Effector memory CD8-positive, alpha-beta T cell (primary cell): ENCODE results near the gene RIN2.
"Not testable (repeated sequence)": the region's sequence is repeated elsewhere in the genome, so short reads cannot be mapped to it uniquely, and the experiment has no call there.

Experiments
- ATAC-seq: fragments of 150-1000 bp; cut with Tn5 transposase; replicated peaks from 2 replicates; pipeline ENCODE4 v1.10.0; 2021; ENCODE audit warnings: mild to moderate bottlenecking, moderate library complexity
- DNase-seq, 3 experiments: peaks; one replicate each; pipeline ENCODE4 v3.0.0; 2021
- H3K27ac Mint-ChIP-seq, 2 donors: one replicate each; pipeline ENCODE4 v1.8.0; 2022; ENCODE audit warnings: mild to moderate bottlenecking in 2 of 2, mixed read lengths in 2 of 2, moderate library complexity in 2 of 2
- H3K27me3 Mint-ChIP-seq, 2 donors: one replicate each; pipeline ENCODE4 v1.8.0; 2022; ENCODE audit warnings: mixed read lengths in 2 of 2
- H3K36me3 Mint-ChIP-seq: one replicate; pipeline ENCODE4 v1.8.0; 2022; ENCODE audit warnings: mild to moderate bottlenecking, moderate library complexity, mixed read lengths; ENCODE audit not compliant: insufficient read depth
- H3K4me1 Mint-ChIP-seq, 2 donors: one replicate each; pipeline ENCODE4 v1.8.0; 2022; ENCODE audit warnings: low read depth in 2 of 2, mixed read lengths in 2 of 2
- H3K4me3 Mint-ChIP-seq, 2 donors: one replicate each; pipeline ENCODE4 v1.8.0; 2022; ENCODE audit warnings: mild to moderate bottlenecking in 2 of 2, mixed read lengths in 2 of 2, moderate library complexity in 2 of 2
- H3K9me3 Mint-ChIP-seq, 2 donors: one replicate each; pipeline ENCODE4 v1.8.0; 2022; ENCODE audit warnings: mixed read lengths in 2 of 2

The RIN2 gene

GRCh38 chr20:19745106-19745505 lies 13.0 kb upstream of the RIN2 start:
- no peak for DNase-seq
- ATAC-seq = no peak
- Mint-ChIP-seq H3K4me3 (no peak overlapping the region), H3K4me1 (no peaks in the 10 kb centered on the region), H3K36me3 (no peaks in the 10 kb centered on the region), H3K9me3 (peaks cover 2 to 7% of the 10 kb centered on the region in 2 donors), H3K27ac (no peak overlapping the region), H3K27me3 (peaks cover 12 to 13% of the 10 kb centered on the region in 2 donors)

GRCh38 chr20:19745584-19745983 lies 12.5 kb upstream of the RIN2 start:
- peaks cover 8 to 12% of the 10 kb centered on the region in 2 donors for H3K27me3 Mint-ChIP-seq
- H3K9me3 Mint-ChIP-seq = peaks cover 2 to 7% of the 10 kb centered on the region in 2 donors
- no peak overlapping the region for H3K27ac Mint-ChIP-seq
- H3K36me3 Mint-ChIP-seq = no peaks in the 10 kb centered on the region
- no peak for DNase-seq
- ATAC-seq = no peak
- no peaks in the 10 kb centered on the region for H3K4me1 Mint-ChIP-seq
- H3K4me3 Mint-ChIP-seq = no peak overlapping the region

GRCh38 chr20:19746396-19746795 lies 11.7 kb upstream of the RIN2 start:
- H3K4me1 Mint-ChIP-seq = no peaks in the 10 kb centered on the region
- DNase-seq = no peak
- H3K27me3 Mint-ChIP-seq = peaks cover under 1 to 12% of the 10 kb centered on the region in 2 donors
- ATAC-seq = no peak
- no peak overlapping the region for H3K27ac Mint-ChIP-seq
- H3K4me3 Mint-ChIP-seq = no peak overlapping the region
- H3K36me3 Mint-ChIP-seq = no peaks in the 10 kb centered on the region
- H3K9me3 Mint-ChIP-seq = peaks cover 2 to 7% of the 10 kb centered on the region in 2 donors

- Mint-ChIP-seq H3K4me3 (no peak overlapping the region), H3K9me3 (peaks cover 2 to 7% of the 10 kb centered on the region in 2 donors), H3K27ac (no peak overlapping the region), H3K36me3 (peaks cover 3% of the 10 kb centered on the region), H3K27me3 (peaks cover 0 to 11% of the 10 kb centered on the region in 2 donors), H3K4me1 (no peaks in the 10 kb centered on the region)
- DNase-seq (no peak), ATAC-seq (no peak)
These were observed 10.2 kb upstream of the RIN2 start for GRCh38 chr20:19747903-19748302.

- Mint-ChIP-seq H3K36me3 (peaks cover 3% of the 10 kb centered on the region), H3K4me1 (no peaks in the 10 kb centered on the region), H3K27ac (no peak overlapping the region), H3K9me3 (peaks cover 2 to 7% of the 10 kb centered on the region in 2 donors), H3K27me3 (peaks cover 0 to 3% of the 10 kb centered on the region in 2 donors), H3K4me3 (no peak overlapping the region)
- DNase-seq (no peak), ATAC-seq (no peak)
These were observed 9.4 kb upstream of the RIN2 start for GRCh38 chr20:19748681-19749080.

- H3K27me3 Mint-ChIP-seq = no peaks in the 10 kb centered on the region
- no peaks in the 10 kb centered on the region for H3K4me1 Mint-ChIP-seq
- ATAC-seq (no peak), DNase-seq (no peak)
- no peak overlapping the region for H3K4me3 Mint-ChIP-seq
- H3K27ac Mint-ChIP-seq = no peak overlapping the region
- H3K9me3 Mint-ChIP-seq = peaks cover 2 to 3% of the 10 kb centered on the region in 2 donors
- peaks cover 3% of the 10 kb centered on the region for H3K36me3 Mint-ChIP-seq
These were observed 8.4 kb upstream of the RIN2 start for GRCh38 chr20:19749618-19750071.

- Mint-ChIP-seq H3K4me3 (no peak overlapping the region), H3K27me3 (no peaks in the 10 kb centered on the region), H3K36me3 (peaks cover 3% of the 10 kb centered on the region), H3K27ac (no peak overlapping the region), H3K9me3 (peaks cover 0 to 2% of the 10 kb centered on the region in 2 donors), H3K4me1 (no peaks in the 10 kb centered on the region)
- DNase-seq = no peak
- ATAC-seq = no peak
These were observed 7.9 kb upstream of the RIN2 start for GRCh38 chr20:19750101-19750606.

- no peak overlapping the region for H3K27ac Mint-ChIP-seq
- no peak overlapping the region for H3K4me3 Mint-ChIP-seq
- H3K4me1 Mint-ChIP-seq = no peaks in the 10 kb centered on the region
- peaks cover 3% of the 10 kb centered on the region in 2 donors for H3K27me3 Mint-ChIP-seq
- ATAC-seq = no peak
- no peak for DNase-seq
- no peaks in the 10 kb centered on the region for H3K9me3 Mint-ChIP-seq
- peaks cover 3% of the 10 kb centered on the region for H3K36me3 Mint-ChIP-seq
These were observed 7.0 kb upstream of the RIN2 start for GRCh38 chr20:19750907-19751636.

GRCh38 chr20:19754201-19754600 lies 3.9 kb upstream of the RIN2 start:
- H3K4me3 Mint-ChIP-seq, H3K9me3 Mint-ChIP-seq, H3K27ac Mint-ChIP-seq, DNase-seq, H3K4me1 Mint-ChIP-seq, ATAC-seq, H3K36me3 Mint-ChIP-seq: not testable (repeated sequence)
- peaks cover 19 to 25% of the 10 kb centered on the region in 2 donors for H3K27me3 Mint-ChIP-seq

- peaks cover 23 to 48% of the 10 kb centered on the region in 2 donors for H3K27me3 Mint-ChIP-seq
- DNase-seq (no peak), ATAC-seq (no peak)
- H3K27ac Mint-ChIP-seq = no peak overlapping the region
- no peaks in the 10 kb centered on the region for H3K4me1 Mint-ChIP-seq
- no peak overlapping the region for H3K4me3 Mint-ChIP-seq
- H3K9me3 Mint-ChIP-seq = peaks cover 0 to 1% of the 10 kb centered on the region in 2 donors
- no peaks in the 10 kb centered on the region for H3K36me3 Mint-ChIP-seq
These were observed 1.1 kb upstream of the RIN2 start for GRCh38 chr20:19756761-19757486.

- Mint-ChIP-seq H3K4me1 (no peaks in the 10 kb centered on the region), H3K36me3 (no peaks in the 10 kb centered on the region), H3K9me3 (peaks cover 0 to 8% of the 10 kb centered on the region in 2 donors), H3K27me3 (peaks cover 29 to 55% of the 10 kb centered on the region in 2 donors), H3K4me3 (no peak overlapping the region), H3K27ac (no peak overlapping the region)
- no peak for DNase-seq
- no peak for ATAC-seq
These were observed 448 bp upstream of the RIN2 start for GRCh38 chr20:19757487-19758132.

GRCh38 chr20:19758501-19759331 lies 658 bp downstream of the RIN2 start:
- peaks cover 29 to 56% of the 10 kb centered on the region in 2 donors for H3K27me3 Mint-ChIP-seq
- DNase-seq (no peak), ATAC-seq (no peak)
- no peaks in the 10 kb centered on the region for H3K36me3 Mint-ChIP-seq
- no peak overlapping the region for H3K27ac Mint-ChIP-seq
- peaks cover 0 to 9% of the 10 kb centered on the region in 2 donors for H3K9me3 Mint-ChIP-seq
- no peaks in the 10 kb centered on the region for H3K4me1 Mint-ChIP-seq
- peak overlapping the region in 1 of 2 donors; percentile 28 for H3K4me3 Mint-ChIP-seq

- Mint-ChIP-seq H3K4me3 (no peak overlapping the region), H3K9me3 (peaks cover 0 to 9% of the 10 kb centered on the region in 2 donors), H3K27ac (no peak overlapping the region), H3K27me3 (peaks cover 29 to 56% of the 10 kb centered on the region in 2 donors), H3K36me3 (no peaks in the 10 kb centered on the region), H3K4me1 (no peaks in the 10 kb centered on the region)
- no peak for ATAC-seq
- DNase-seq = no peak
These were observed 2.3 kb downstream of the RIN2 start for GRCh38 chr20:19760371-19760721.
